Neural progenitor cell (in vitro differentiated cells): ENCODE measurements around the gene TLR4.

Experiments used
- CTCF ChIP-seq: fragments of 200-600 bp; sonication (generic); IDR thresholded peaks from 2 replicates; pipeline ENCODE4 v1.5.1; 2017; ENCODE audit warnings: antibody characterized with exemption, mild to moderate bottlenecking
- EZH2 ChIP-seq: fragments of 200-600 bp; sonication (generic); IDR thresholded peaks from 2 replicates; pipeline ENCODE4 v1.6.1; 2017; ENCODE audit warnings: antibody characterized with exemption, mild to moderate bottlenecking, moderate library complexity

GRCh38 chr9:117718701-117719100 lies 14.5 kb downstream of the TLR4 start:
- TF ChIP-seq CTCF, result no peak
- no peak for TF ChIP-seq EZH2
